A673 (cell line): ENCODE measurements around the gene ZSCAN20. TPM values are rescaled to one million over a fixed set of nuclear protein-coding genes. Genes with fewer than 3 reads are reported as not detected.
A peak's percentile ranks its signal among the peaks of the same experiment; 100 is the strongest.

Experiments
- BruUV-seq: library from RNA; stranded (reverse); fragments of 400-500 nt; replicated peaks from 2 replicates; lab custom pipeline; 2021; lab: Mats Ljungman, UMichigan
- CTCF ChIA-PET: fragments of 300-600 bp; sonication (Branson Sonifier 250); formaldehyde crosslinking; loops from one replicate; lab custom pipeline; 2022; ENCODE audit warnings: antibody characterized with exemption; lab: Charles Lee
- POLR2A ChIA-PET: fragments of 300-600 bp; sonication (Branson Sonifier 250); formaldehyde crosslinking; loops from one replicate; lab custom pipeline; 2022; ENCODE audit warnings: antibody characterized with exemption; ENCODE audit not compliant: low non-redundant PET; lab: Charles Lee
- DNase-seq: peaks from one replicate; pipeline ENCODE4 v3.0.0-alpha.2; 2015; ENCODE audit warnings: low spot score
- H3K27ac ChIP-seq: fragments of 200-600 bp; sonication (generic); 2 replicates; pipeline ENCODE4 v1.5.1; 2016; ENCODE audit warnings: mixed run types, low read depth, mild to moderate bottlenecking, mixed read lengths, antibody characterized with exemption, low read length; ENCODE audit not compliant: poor library complexity, severe bottlenecking
- H3K27me3 ChIP-seq: fragments of 200-600 bp; sonication (generic); replicated peaks from 2 replicates; pipeline ENCODE4 v1.6.1; 2017; ENCODE audit warnings: mixed run types, low read depth, mild to moderate bottlenecking, mixed read lengths, antibody characterized with exemption, low read length; ENCODE audit not compliant: insufficient read depth, poor library complexity
- H3K36me3 ChIP-seq: fragments of 200-600 bp; sonication (generic); 2 replicates; pipeline ENCODE4 v1.6.1; 2016; ENCODE audit warnings: mixed run types, mild to moderate bottlenecking, mixed read lengths, antibody characterized with exemption, low read length; ENCODE audit not compliant: insufficient read depth, poor library complexity, severe bottlenecking
- H3K4me1 ChIP-seq: fragments of 200-600 bp; sonication (generic); 2 replicates; pipeline ENCODE4 v1.6.1; 2017; ENCODE audit warnings: mixed run types, mild to moderate bottlenecking, mixed read lengths, antibody characterized with exemption, low read length; ENCODE audit not compliant: insufficient read depth, poor library complexity, severe bottlenecking
- H3K4me3 ChIP-seq: fragments of 200-600 bp; sonication (generic); 2 replicates; pipeline ENCODE4 v1.5.1; 2016; ENCODE audit warnings: low read depth, mixed run types, mild to moderate bottlenecking, mixed read lengths, low read length; ENCODE audit not compliant: poor library complexity, severe bottlenecking
- H3K9me3 ChIP-seq: fragments of 200-600 bp; sonication (generic); 2 replicates; pipeline ENCODE4 v1.6.1; 2016; ENCODE audit warnings: mixed run types, low read depth, mild to moderate bottlenecking, mixed read lengths, antibody characterized with exemption, low read length; ENCODE audit not compliant: poor library complexity, severe bottlenecking
- EZH2 ChIP-seq: fragments of 200-600 bp; sonication (generic); IDR thresholded peaks from 2 replicates; pipeline ENCODE4 v1.6.1; 2017; ENCODE audit warnings: borderline replicate concordance, low read depth, mild to moderate bottlenecking, mixed read lengths, antibody characterized with exemption, low read length; ENCODE audit not compliant: poor library complexity, severe bottlenecking
- intact Hi-C: fragments of 100-400 bp; cut with micrococcal nuclease; formaldehyde crosslinking; loops from one replicate; pipeline ENCODE4 v1.10.0; 2022; ENCODE audit not compliant: unreplicated experiment
- total RNA-seq: library from RNA; stranded (reverse); gene quantifications from 2 replicates; pipeline ENCODE4 v1.2.3, GENCODE V29; 2021
- TF ChIP-seq, protein P1 (sequence below): fragments of 300-800, 200-600 bp; sonication (generic); conservative IDR thresholded peaks from 2 replicates; pipeline ENCODE4 v1.5.1; 2017; ENCODE audit warnings: low read depth, mild to moderate bottlenecking, antibody characterized with exemption, low read length, moderate library complexity, mixed read lengths

Gene ZSCAN20
- total RNA-seq, 1 experiment from 2014 or later, result 4.5 TPM

DNA sequence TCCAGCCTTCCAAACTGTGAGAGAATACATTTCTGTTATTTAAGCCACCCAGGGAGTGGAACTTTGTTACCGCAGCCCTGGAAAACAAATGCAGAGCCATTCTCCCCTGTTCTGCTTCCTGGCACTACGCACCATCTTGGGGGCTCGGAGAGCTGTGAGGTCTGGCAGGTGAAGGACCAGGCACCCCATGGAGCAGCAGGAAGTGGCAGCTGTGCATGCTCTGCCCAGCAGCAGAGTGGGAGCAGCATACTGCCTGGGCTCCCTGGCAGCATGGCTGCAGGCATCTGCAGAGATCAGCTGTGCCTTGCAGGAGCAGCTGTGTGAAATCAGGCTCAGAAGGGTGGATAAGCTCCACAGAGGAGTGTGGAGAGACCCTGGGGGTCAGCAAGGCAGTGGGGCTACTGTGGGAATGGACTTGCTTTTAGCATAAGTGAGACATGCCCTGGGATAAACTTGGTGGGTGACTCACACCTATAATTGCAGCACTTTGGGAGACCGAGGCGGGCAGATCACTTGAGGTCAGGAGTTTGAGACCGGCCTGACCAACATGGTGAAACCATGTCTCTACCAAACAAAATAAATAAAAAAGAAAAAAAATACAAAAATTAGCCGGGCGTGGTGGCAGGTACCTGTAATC is 17.7 kb upstream of the ZSCAN20 start:
- CTCF ChIA-PET, result interaction anchor here (0.7 to 1.4 kb wide), 4 partner anchors 11 to 159 kb away, joined by 3 to 14 read pairs (median 3); no protein-coding TSS in a partner anchor
- H3K9me3 ChIP-seq, result no peaks in the 10 kb centered on the region
- POLR2A ChIA-PET, result no interaction called here
- no peaks in the 10 kb centered on the region for H3K27me3 ChIP-seq
- H3K4me1 ChIP-seq, result peaks cover 4% of the 10 kb centered on the region
- no peak for TF ChIP-seq EZH2
- TF ChIP-seq, protein P1, sequence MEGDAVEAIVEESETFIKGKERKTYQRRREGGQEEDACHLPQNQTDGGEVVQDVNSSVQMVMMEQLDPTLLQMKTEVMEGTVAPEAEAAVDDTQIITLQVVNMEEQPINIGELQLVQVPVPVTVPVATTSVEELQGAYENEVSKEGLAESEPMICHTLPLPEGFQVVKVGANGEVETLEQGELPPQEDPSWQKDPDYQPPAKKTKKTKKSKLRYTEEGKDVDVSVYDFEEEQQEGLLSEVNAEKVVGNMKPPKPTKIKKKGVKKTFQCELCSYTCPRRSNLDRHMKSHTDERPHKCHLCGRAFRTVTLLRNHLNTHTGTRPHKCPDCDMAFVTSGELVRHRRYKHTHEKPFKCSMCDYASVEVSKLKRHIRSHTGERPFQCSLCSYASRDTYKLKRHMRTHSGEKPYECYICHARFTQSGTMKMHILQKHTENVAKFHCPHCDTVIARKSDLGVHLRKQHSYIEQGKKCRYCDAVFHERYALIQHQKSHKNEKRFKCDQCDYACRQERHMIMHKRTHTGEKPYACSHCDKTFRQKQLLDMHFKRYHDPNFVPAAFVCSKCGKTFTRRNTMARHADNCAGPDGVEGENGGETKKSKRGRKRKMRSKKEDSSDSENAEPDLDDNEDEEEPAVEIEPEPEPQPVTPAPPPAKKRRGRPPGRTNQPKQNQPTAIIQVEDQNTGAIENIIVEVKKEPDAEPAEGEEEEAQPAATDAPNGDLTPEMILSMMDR, result no peak
- no TSS peak for BruUV-seq
- peak overlapping the region; percentile 34 for H3K27ac ChIP-seq
- no peak overlapping the region for H3K4me3 ChIP-seq
- H3K36me3 ChIP-seq, result no peaks in the 10 kb centered on the region
- peak; percentile 21 for DNase-seq
- intact Hi-C loops, result loop anchor here (5.0 kb wide), 1 partner anchor 92 kb away; no protein-coding TSS in a partner anchor

DNA sequence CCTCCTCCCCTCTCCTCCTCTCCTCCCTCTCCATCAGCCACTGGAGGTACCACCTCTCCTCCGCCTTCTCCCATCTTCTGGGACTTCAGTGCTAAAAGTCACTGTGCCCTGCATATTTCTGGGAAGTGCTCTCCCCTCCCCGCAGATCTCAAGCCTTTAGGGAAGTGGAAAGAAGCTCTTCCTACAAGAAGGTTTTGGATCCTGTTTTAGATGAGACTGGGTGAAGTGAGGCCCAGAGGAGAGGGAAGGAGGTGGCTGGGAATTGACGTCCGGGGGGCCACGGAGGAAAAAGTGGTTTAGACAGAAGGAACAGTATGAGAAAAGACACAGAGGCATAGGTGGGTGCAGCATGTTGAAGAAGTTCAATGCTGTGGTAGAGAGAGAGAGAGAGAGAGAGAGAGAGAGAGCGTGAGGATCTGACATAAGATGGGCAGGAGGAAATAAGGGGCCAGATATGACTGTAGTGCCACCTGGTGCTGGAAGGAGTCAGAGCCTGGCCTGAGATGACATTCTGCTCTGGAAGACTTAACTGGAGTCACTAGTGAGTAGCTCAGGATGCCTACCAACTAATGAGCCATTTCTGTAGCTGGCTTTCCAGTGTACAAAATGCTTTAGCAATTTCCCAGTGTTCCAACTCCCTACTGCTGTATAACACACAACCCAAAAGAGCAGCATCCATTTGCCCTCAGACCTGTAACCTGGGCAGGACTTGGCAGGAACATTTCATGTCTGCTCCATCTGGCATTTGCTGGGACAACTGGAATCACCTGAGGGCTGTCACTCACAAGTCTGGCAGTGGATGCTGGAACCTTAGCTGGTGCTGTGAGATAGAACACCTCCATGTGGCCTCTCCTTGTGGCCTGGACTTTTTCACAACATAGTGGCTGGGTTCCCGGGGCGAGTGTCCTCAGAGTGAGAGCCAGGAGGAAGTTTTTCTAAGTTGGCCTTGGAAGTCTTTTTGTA is 16.6 kb upstream of the ZSCAN20 start:
- intact Hi-C loops, result loop anchor here (5.0 kb wide), 1 partner anchor 94 kb away; no protein-coding TSS in a partner anchor

DNA sequence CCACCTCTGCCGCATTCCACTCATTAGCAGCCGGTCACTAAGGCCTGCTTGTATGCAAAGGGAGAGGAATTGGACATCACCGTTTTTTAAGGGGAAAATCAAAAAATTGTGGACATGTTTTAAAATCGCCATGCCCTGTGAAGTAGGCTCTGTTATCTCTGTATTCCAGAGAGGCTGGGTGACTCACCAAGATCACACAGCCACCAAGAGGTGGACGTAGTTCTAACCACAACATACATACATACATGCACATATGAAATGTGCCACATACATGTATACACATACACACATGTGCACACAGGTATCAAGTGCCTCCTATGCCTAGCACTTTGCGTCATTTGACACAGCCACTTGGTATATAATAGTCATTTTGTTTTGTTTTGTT is 16.0 kb upstream of the ZSCAN20 start:
- ChIA-PET POLR2A (no interaction called here), CTCF (interaction anchor here (0.5 to 1.4 kb wide), 11 partner anchors 13 to 171 kb away, joined by 3 to 15 read pairs (median 4); no protein-coding TSS in a partner anchor)
- BruUV-seq, result no TSS peak
- Histone ChIP-seq H3K4me3 (no peak overlapping the region), H3K27me3 (no peaks in the 10 kb centered on the region), H3K27ac (no peak overlapping the region), H3K36me3 (no peaks in the 10 kb centered on the region), H3K4me1 (peaks cover 4% of the 10 kb centered on the region), H3K9me3 (no peaks in the 10 kb centered on the region)
- TF ChIP-seq, protein P1, result no peak
- no peak for TF ChIP-seq EZH2
- intact Hi-C loops, result loop anchor here (5.0 kb wide), 1 partner anchor 94 kb away; no protein-coding TSS in a partner anchor
- no peak for DNase-seq

More for the DNA sequence above, 16.6 kb upstream of the ZSCAN20 start:
- TF ChIP-seq, protein P1, result peak; percentile 82
- no peak for TF ChIP-seq EZH2
- Histone ChIP-seq H3K4me1 (peaks cover 4% of the 10 kb centered on the region), H3K9me3 (no peaks in the 10 kb centered on the region), H3K27ac (no peak overlapping the region), H3K27me3 (no peaks in the 10 kb centered on the region), H3K36me3 (no peaks in the 10 kb centered on the region), H3K4me3 (no peak overlapping the region)
- peak; percentile 87 for DNase-seq
- BruUV-seq, result no TSS peak
- ChIA-PET POLR2A (no interaction called here), CTCF (interaction anchor here (0.5 to 1.4 kb wide), 12 partner anchors 11 to 170 kb away, joined by 3 to 15 read pairs (median 4); no protein-coding TSS in a partner anchor)
